GM18868 (cell line): ENCODE data around the gene ENG.

Experiments
- ATAC-seq: cut with Tn5 transposase; IDR thresholded peaks from one replicate; pipeline ENCODE4 v1.9.1; 2021; ENCODE audit warnings: mild to moderate bottlenecking, moderate library complexity; ENCODE audit not compliant: unreplicated experiment

Gene ENG

GRCh38 chr9:127778280-127779135, 76.0 kb downstream of the ENG start, which contains the start of gene SH2D3C:
Gene SH2D3C, minus strand, starts transcription at chr9:127778666. Its CDS starts 39 bp downstream, at chr9:127778627.
- peak; percentile 33 for ATAC-seq

GRCh38 chr9:127777368-127777980, 77.0 kb downstream of the ENG start:
- no peak for ATAC-seq

GRCh38 chr9:127776924-127777289, 77.6 kb downstream of the ENG start:
- no peak for ATAC-seq

- ATAC-seq = no peak
Measured at GRCh38 chr9:127776195-127776923, 78.1 kb downstream of the ENG start.

- ATAC-seq = no peak
Measured at GRCh38 chr9:127773981-127774380, 80.5 kb downstream of the ENG start.

DNA sequence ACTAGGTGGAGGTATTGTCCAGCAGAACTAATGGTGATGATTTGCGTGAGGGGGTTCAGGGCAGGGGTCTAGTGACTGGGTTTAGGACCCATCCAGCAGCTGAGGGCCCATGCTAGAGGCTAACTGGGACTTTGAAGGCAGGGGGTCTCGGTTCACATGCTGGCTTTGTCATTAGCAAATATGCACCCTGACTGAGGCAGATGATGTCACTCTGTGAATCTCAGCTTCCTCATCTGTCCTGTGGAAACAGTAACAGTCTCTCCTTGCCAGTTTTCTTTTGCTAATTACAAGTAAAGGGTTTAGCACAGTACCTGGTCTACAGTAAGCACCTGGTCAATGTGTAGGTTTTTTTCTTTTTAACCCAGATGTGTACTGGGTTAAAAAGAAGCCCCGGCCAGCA, 81.2 kb downstream of the ENG start:
- no peak for ATAC-seq

DNA sequence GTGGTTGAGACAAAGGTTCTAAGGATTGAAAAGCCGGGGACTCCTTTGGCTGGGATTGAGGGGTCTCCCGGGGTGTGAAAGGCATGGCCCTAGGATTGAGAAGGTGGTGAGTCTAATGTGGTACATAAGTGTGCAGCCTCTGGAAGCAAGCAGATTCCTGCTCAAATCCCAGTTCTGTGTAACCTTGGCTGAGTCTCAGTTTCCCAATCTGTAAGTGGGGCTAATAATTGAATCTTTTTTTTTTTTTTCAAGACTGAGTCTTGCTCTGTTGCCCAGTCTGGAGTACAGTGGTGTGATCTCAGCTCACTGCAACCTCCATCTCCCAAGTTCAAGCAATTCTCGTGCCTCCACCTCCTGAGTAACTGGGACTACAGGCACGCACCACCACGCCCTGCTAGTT, 81.9 kb downstream of the ENG start:
- ATAC-seq = no peak

DNA sequence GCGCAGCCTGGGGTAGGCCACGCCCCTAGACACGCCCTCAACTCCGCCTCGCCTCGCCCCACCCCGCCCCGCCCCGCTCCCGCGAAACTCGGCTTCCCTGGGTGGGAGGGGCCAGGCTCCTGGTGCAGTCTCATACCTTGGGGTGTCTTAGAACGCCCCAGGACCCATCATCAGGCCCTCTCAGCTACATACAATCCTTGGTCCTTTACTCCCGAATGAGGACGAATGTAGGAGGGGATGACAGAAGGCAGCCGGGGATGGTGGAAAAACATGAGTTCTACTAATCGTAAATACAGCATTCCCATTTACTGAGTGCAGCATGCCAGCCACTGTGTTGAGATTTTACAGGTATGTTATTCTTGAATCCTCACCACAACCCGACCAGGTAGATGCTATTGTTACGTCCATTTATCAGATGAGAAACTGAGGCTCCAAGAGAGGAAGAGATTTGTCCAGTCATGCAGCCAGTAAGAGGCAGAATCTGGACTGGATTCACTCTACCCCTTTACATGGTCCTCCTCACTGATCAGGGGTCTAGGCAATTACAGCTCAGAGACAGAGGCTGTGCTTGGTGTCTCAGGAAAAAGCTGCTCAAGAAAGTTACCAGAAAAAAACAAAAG, 82.8 kb downstream of the ENG start:
- no peak for ATAC-seq

DNA sequence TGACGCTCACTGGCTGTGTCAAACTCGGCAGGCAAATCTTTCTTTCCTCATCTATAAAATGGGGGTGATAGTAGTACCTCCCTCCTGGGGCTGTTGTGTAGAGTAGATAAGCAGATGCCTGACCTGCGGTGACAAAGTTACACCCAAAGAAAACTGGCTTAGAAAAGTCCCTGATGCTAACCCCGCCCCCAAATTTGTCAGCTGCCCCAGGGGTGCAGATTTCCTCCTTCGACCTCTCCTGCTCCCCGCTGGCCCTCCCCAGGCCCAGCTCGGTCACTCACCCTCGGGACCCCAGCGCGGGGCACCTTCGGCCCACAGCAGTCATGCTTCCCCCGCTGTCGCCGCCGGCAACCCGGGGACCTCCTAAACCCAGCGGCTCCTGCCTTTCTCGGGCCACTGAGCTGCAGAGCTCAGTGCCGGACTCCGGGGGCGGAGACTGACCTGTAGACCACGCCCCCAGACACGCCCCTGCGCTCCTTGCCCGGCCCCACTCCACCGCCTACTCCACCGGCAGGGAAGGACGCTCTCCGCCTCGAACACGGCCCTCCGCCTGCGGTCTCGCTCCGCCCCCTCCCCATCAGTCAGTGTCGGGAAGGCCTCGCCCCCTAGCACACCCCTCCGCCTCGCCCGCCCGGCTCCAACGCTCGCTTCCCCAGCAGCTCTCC, 83.4 kb downstream of the ENG start:
- peak; percentile 89 for ATAC-seq

DNA sequence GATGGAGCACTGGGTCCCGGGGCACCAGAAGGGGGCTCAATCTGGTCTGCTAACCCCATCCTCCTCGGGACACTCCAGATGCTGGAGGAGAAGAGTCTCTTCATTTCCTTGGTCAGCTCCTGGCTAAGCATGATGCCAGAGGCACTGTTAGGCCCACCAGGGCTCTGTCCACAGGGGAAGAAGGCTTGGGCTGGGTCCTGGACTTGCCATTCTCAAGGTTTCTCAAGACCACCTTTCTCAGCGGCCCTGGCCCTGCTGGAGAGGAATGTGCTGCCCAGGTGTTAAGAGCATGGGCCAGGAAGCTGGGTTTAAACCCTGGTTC, 83.9 kb downstream of the ENG start:
- no peak for ATAC-seq

GRCh38 chr9:127769929-127770582, 84.4 kb downstream of the ENG start:
- no peak for ATAC-seq

GRCh38 chr9:127769101-127769500, 85.4 kb downstream of the ENG start:
- no peak for ATAC-seq

DNA sequence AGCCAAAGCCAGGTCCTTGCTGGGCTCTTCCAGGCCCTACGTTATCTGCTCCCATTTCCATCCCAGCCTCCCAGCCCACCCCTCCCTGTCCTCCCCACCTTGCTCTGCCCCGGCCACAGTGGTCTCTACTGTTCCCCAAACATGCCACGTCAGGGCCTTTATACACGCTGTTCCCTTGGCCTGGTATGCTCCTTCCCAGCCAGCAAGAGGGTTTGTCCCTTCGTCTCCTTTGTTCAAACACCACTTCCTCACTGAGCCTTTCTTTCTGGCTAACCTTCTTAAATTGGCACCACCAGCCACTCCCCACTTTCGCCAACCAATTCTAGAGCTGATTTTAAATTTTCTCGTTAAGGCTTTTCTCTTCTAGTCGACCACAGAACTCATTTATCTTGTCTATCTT, 85.8 kb downstream of the ENG start:
- no peak for ATAC-seq

GRCh38 chr9:127767909-127768331, 86.5 kb downstream of the ENG start:
- ATAC-seq = no peak

DNA sequence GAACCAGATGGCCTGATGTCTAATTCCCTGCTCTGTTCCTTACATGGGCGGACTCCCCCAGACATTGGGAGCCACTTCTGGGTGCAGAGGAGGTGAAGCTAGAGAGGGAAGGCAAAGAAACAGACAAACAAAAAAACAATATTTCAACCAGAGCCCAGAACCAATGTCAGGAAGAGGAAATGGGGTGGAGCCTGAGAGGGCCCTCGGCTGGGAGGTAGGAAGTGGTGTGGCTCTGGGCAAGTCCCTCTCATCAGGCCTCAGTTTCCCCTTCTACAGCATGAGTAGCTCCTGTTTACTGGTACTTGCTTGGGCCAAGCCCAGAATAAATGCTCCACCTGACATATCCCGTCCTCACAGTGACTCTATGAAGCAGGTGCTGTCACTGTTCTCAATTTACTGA, 87.0 kb downstream of the ENG start:
- no peak for ATAC-seq

- ATAC-seq = no peak
Measured at GRCh38 chr9:127765418-127765817, 89.0 kb downstream of the ENG start.
